Memory B cell (primary cell): ENCODE results near the gene GGT6.
A peak's percentile ranks its signal among the peaks of the same experiment; 100 is the strongest.
"Not testable (repeated sequence)": the region's sequence is repeated elsewhere in the genome, so short reads cannot be mapped to it uniquely, and the experiment has no call there.

ENCODE experiments used
- ATAC-seq: fragments of 150-1000 bp; cut with Tn5 transposase; 2 replicates; pipeline ENCODE4 v1.10.0; 2021; ENCODE audit warnings: low read depth, mild to moderate bottlenecking, moderate library complexity
- DNase-seq, 2 donors: peaks; one replicate each; pipeline ENCODE4 v3.0.0; 2022; ENCODE audit warnings: low spot score in 2 of 2
- H3K27ac Mint-ChIP-seq: one replicate; pipeline ENCODE4 v1.8.0; 2022; ENCODE audit warnings: mild to moderate bottlenecking, moderate library complexity, mixed read lengths
- H3K27me3 Mint-ChIP-seq: one replicate; pipeline ENCODE4 v1.8.0; 2022; ENCODE audit warnings: mixed read lengths
- H3K36me3 Mint-ChIP-seq: one replicate; pipeline ENCODE4 v1.8.0; 2022; ENCODE audit warnings: mild to moderate bottlenecking, mixed read lengths
- H3K4me1 Mint-ChIP-seq: one replicate; pipeline ENCODE4 v1.8.0; 2022; ENCODE audit warnings: mixed read lengths
- H3K4me3 Mint-ChIP-seq: one replicate; pipeline ENCODE4 v1.8.0; 2022; ENCODE audit warnings: mild to moderate bottlenecking, moderate library complexity, mixed read lengths
- H3K9me3 Mint-ChIP-seq: one replicate; pipeline ENCODE4 v1.8.0; 2022; ENCODE audit warnings: mixed read lengths

Gene GGT6

GRCh38 chr17:4597975-4598374 is 37.6 kb upstream of the GGT6 start:
- no peak overlapping the region for H3K27ac Mint-ChIP-seq
- H3K9me3 Mint-ChIP-seq, result no peaks in the 10 kb centered on the region
- ATAC-seq (no peak), DNase-seq (no peak)
- H3K4me1 Mint-ChIP-seq, result peaks cover 3% of the 10 kb centered on the region
- H3K4me3 Mint-ChIP-seq, result no peak overlapping the region
- no peaks in the 10 kb centered on the region for H3K36me3 Mint-ChIP-seq
- H3K27me3 Mint-ChIP-seq, result peaks cover 19% of the 10 kb centered on the region

- no peak overlapping the region for H3K4me3 Mint-ChIP-seq
- no peak overlapping the region for H3K27ac Mint-ChIP-seq
- H3K27me3 Mint-ChIP-seq, result peaks cover 24% of the 10 kb centered on the region
- H3K9me3 Mint-ChIP-seq, result no peaks in the 10 kb centered on the region
- H3K36me3 Mint-ChIP-seq, result no peaks in the 10 kb centered on the region
- ATAC-seq, result no peak
- no peak for DNase-seq
- peaks cover 3% of the 10 kb centered on the region for H3K4me1 Mint-ChIP-seq
These were observed 36.4 kb upstream of the GGT6 start for GRCh38 chr17:4596636-4597380.

DNA sequence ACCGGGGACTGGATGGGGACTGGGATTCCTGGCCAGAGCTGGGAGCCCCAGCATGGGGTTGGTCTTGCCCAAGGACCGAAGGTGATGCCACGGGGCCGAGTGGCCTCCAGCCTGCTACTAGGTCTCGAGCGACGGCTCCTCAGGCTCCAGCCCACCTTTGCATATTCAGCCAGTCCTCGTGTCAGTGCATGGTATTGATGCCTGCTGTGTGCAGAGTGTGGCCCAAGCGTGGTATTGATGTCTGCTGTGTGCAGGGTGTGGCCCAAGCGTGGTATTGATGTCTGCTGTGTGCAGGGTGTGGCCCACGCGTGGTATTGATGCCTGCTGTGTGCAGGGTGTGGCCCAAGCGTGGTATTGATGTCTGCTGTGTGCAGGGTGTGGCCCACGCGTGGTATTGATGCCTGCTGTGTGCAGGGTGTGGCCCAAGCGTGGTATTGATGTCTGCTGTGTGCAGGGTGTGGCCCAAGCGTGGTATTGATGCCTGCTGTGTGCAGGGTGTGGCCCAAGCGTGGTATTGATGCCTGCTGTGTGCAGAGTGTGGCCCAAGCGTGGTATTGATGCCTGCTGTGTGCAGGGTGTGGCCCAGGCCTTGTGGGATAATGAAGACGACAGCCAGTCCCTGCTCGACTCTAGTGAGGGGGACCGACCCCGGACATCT is 35.4 kb upstream of the GGT6 start:
- not testable (repeated sequence) for H3K4me1 Mint-ChIP-seq, ATAC-seq

GRCh38 chr17:4594931-4595684 is 34.7 kb upstream of the GGT6 start:
- Mint-ChIP-seq H3K4me3 (no peak overlapping the region), H3K27ac (no peak overlapping the region), H3K4me1 (peaks cover 3% of the 10 kb centered on the region), H3K36me3 (no peaks in the 10 kb centered on the region), H3K27me3 (peaks cover 29% of the 10 kb centered on the region), H3K9me3 (no peaks in the 10 kb centered on the region)
- peak; percentile 66 for ATAC-seq
- DNase-seq, result peak in 1 of 2 donors; percentile 35

More for the DNA sequence above, 35.4 kb upstream of the GGT6 start:
- H3K27ac Mint-ChIP-seq, H3K36me3 Mint-ChIP-seq, H3K9me3 Mint-ChIP-seq, H3K4me3 Mint-ChIP-seq, DNase-seq: not testable (repeated sequence)
- peaks cover 24% of the 10 kb centered on the region for H3K27me3 Mint-ChIP-seq

GRCh38 chr17:4594406-4594805 is 34.0 kb upstream of the GGT6 start:
- DNase-seq, result no peak
- no peak overlapping the region for H3K4me3 Mint-ChIP-seq
- H3K9me3 Mint-ChIP-seq, result no peaks in the 10 kb centered on the region
- no peaks in the 10 kb centered on the region for H3K36me3 Mint-ChIP-seq
- H3K27me3 Mint-ChIP-seq, result peaks cover 31% of the 10 kb centered on the region
- H3K4me1 Mint-ChIP-seq, result peaks cover 3% of the 10 kb centered on the region
- H3K27ac Mint-ChIP-seq, result no peak overlapping the region
- ATAC-seq, result no peak

- Mint-ChIP-seq H3K4me3 (no peak overlapping the region), H3K4me1 (peaks cover 3% of the 10 kb centered on the region), H3K9me3 (no peaks in the 10 kb centered on the region), H3K27me3 (peaks cover 27% of the 10 kb centered on the region), H3K27ac (no peak overlapping the region), H3K36me3 (no peaks in the 10 kb centered on the region)
- no peak for ATAC-seq
- no peak for DNase-seq
These were observed 32.6 kb upstream of the GGT6 start for GRCh38 chr17:4593021-4593421.

GRCh38 chr17:4592240-4593005 is 32.0 kb upstream of the GGT6 start:
- no peaks in the 10 kb centered on the region for H3K36me3 Mint-ChIP-seq
- H3K27ac Mint-ChIP-seq, result no peak overlapping the region

DNA sequence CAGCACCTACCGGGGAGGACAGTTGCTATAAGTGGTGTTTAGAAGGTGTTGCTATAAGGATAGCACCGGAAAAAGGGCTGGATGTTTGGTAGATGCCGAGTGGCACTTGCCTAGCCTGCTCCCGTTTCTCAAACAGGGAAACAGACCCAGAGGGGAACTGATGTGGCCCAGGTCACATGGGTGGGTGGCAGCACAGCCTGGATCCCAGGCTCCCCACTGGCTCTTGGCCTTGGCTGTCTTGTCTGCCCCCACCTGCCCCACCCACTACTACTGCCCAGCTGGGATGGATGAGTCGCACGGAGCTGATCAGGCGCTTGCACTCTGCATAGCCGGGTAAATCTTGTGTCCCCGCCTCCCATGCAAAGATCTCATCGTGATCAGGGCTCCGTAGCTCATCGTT is 31.2 kb upstream of the GGT6 start:
- Mint-ChIP-seq H3K36me3 (no peaks in the 10 kb centered on the region), H3K4me3 (no peak overlapping the region), H3K9me3 (no peaks in the 10 kb centered on the region), H3K27me3 (peaks cover 27% of the 10 kb centered on the region), H3K27ac (no peak overlapping the region), H3K4me1 (peaks cover 3% of the 10 kb centered on the region)
- ATAC-seq, result no peak
- DNase-seq, result no peak

More at GRCh38 chr17:4592240-4593005, 32.0 kb upstream of the GGT6 start:
- Mint-ChIP-seq H3K27me3 (peaks cover 27% of the 10 kb centered on the region), H3K4me1 (peaks cover 3% of the 10 kb centered on the region), H3K9me3 (no peaks in the 10 kb centered on the region), H3K4me3 (no peak overlapping the region)
- no peak for DNase-seq
- no peak for ATAC-seq

- ATAC-seq, result no peak
- H3K27ac Mint-ChIP-seq, result no peak overlapping the region
- DNase-seq, result no peak
- peaks cover 28% of the 10 kb centered on the region for H3K27me3 Mint-ChIP-seq
- no peak overlapping the region for H3K4me3 Mint-ChIP-seq
- no peaks in the 10 kb centered on the region for H3K9me3 Mint-ChIP-seq
- no peaks in the 10 kb centered on the region for H3K36me3 Mint-ChIP-seq
- H3K4me1 Mint-ChIP-seq, result peaks cover 3% of the 10 kb centered on the region
These were observed 30.6 kb upstream of the GGT6 start for GRCh38 chr17:4590981-4591453.

DNA sequence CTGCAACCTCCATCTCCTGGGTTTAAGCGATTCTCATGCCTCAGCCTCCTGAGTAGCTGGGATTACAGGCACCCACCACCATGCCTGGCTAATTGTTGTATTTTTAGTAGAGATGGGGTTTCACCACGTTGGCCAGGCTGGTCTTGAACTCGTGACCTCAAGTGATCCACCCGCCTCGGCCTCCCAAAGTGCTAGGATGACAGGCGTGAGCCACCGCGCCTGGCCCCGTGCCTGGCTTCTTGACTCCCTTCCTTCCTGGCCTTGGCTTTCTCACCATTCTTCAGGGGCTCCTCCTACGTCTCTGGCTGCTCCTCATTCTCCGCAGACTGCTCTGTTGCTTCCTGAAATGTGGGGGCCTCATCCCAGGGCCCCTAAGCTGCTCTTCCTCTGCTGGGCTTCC is 29.7 kb upstream of the GGT6 start:
- H3K4me1 Mint-ChIP-seq, result not testable (repeated sequence)

DNA sequence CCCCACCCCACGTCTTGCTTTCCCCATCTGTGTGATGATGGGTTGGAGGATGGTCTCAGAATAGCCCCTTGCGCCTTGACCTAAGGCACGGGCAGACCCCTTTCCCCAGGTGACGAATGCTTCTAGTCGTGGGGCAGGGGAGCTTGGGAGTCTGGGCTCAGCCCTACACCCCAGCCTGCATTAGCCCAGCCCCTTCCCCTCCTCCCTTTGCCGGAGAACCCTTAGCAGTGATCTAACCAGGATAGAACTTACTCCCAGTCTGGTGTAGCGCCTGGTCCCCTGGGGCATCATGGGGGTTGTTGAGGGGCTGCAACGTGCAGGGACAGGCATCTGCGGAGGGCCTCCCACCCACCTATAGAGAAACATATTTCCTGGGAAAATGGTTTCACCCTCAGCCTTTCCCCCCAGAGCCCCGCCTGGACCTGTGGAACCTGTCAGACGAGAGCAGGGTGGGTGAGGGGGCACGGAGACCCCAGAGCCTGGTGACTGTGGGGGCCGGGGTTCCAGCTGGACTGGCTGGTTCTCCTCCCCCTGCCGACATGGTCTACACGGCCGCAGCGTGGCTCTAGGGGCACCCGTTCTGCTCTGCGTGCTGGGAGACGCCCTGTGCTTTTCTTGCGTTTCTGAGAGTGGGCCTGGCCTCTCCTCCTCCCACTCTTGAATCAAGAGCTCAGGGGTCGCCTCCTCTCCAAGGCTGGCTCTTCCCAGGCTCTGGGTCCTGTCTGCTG is 28.7 kb upstream of the GGT6 start:
- Mint-ChIP-seq H3K4me3 (no peak overlapping the region), H3K36me3 (no peaks in the 10 kb centered on the region), H3K27me3 (peaks cover 31% of the 10 kb centered on the region), H3K9me3 (no peaks in the 10 kb centered on the region), H3K27ac (no peak overlapping the region), H3K4me1 (no peaks in the 10 kb centered on the region)
- DNase-seq (no peak), ATAC-seq (no peak)

More for the DNA sequence above, 29.7 kb upstream of the GGT6 start:
- not testable (repeated sequence) for H3K27ac Mint-ChIP-seq, ATAC-seq, H3K9me3 Mint-ChIP-seq, H3K36me3 Mint-ChIP-seq, DNase-seq, H3K4me3 Mint-ChIP-seq
- H3K27me3 Mint-ChIP-seq, result peaks cover 32% of the 10 kb centered on the region

- Mint-ChIP-seq H3K9me3 (no peaks in the 10 kb centered on the region), H3K27me3 (peaks cover 30% of the 10 kb centered on the region), H3K36me3 (no peaks in the 10 kb centered on the region), H3K4me1 (peaks cover 5% of the 10 kb centered on the region), H3K27ac (no peak overlapping the region), H3K4me3 (no peak overlapping the region)
- DNase-seq (no peak), ATAC-seq (no peak)
These were observed 28.0 kb upstream of the GGT6 start for GRCh38 chr17:4588391-4588790.

DNA sequence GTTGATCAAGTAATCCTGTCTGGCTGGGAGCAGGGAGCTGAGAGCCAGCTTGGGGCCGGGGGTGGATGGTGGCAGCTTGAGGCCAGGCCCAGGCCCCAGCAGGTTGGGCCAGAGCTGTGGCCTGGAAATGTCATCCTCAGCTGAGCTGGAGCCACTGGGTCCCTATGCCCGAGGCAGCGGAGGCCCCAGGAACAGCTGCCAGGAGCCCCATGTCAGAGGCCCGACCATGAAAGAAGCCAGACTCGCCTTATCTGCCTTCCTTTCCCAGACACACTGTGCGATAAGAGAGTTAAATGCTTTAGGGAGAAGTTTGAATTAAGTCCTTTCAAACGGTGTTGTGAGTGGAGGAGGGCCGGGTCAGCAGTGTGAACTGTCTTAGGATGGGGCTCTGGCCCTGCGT is 27.4 kb upstream of the GGT6 start:
- H3K4me3 Mint-ChIP-seq, result no peak overlapping the region
- H3K27me3 Mint-ChIP-seq, result peaks cover 31% of the 10 kb centered on the region
- H3K4me1 Mint-ChIP-seq, result peaks cover 5% of the 10 kb centered on the region

More for the DNA sequence above, 27.4 kb upstream of the GGT6 start:
- no peaks in the 10 kb centered on the region for H3K36me3 Mint-ChIP-seq
- no peak overlapping the region for H3K27ac Mint-ChIP-seq
- DNase-seq (no peak), ATAC-seq (no peak)
- no peaks in the 10 kb centered on the region for H3K9me3 Mint-ChIP-seq
